GM12878 (cell line): Measurements from ENCODE around the gene SH2B3. TPM values are rescaled to one million over a fixed set of nuclear protein-coding genes. Genes with fewer than 3 reads are reported as not detected.

ENCODE experiments used
- ATAC-seq: fragments of 200-7000 bp; cut with Tn5 transposase; 3 replicates; pipeline ENCODE4 v1.9.1; 2020; ENCODE audit warnings: mild to moderate bottlenecking, moderate library complexity
- BruUV-seq: library from RNA; stranded (reverse); fragments of 400-500 nt; replicated peaks from 2 replicates; lab custom pipeline; 2021; lab: Mats Ljungman, UMichigan
- CTCF ChIA-PET: fragments of 300-600 bp; sonication (Branson Sonifier 250); formaldehyde crosslinking; extraction: SDS; loops from one replicate; lab custom pipeline; 2021; ENCODE audit warnings: inconsistent platforms; lab: Yijun Ruan, JAX
- POLR2A ChIA-PET: fragments of 350-600 bp; formaldehyde crosslinking; extraction: SDS; loops from one replicate; lab custom pipeline; 2021; ENCODE audit warnings: inconsistent platforms; lab: Charles Lee
- RAD21 ChIA-PET: fragments of 300-600 bp; sonication (Branson Sonifier 250); formaldehyde crosslinking; loops from one replicate; lab custom pipeline; 2023; ENCODE audit warnings: antibody characterized with exemption; ENCODE audit not compliant: unreplicated experiment; lab: Charles Lee
- SMC1A ChIA-PET: fragments of 300-600 bp; sonication (Branson Sonifier 250); formaldehyde crosslinking; loops from one replicate; lab custom pipeline; 2023; ENCODE audit not compliant: unreplicated experiment, uncharacterized antibody; lab: Charles Lee
- DNase-seq: peaks from one replicate; pipeline ENCODE4 v3.0.0-alpha.2; 2011; ENCODE audit warnings: low read depth, low spot score
- FAIRE-seq: peaks from 3 replicates; lab custom pipeline; 2011; peaks lifted over from hg19 to GRCh38; lab: Jason Lieb, UNC
- H2AFZ ChIP-seq: 2 replicates; pipeline ENCODE4 v1.6.0; 2011; ENCODE audit warnings: low read depth, low read length, control low read depth; ENCODE audit not compliant: control insufficient read depth
- H3K27ac ChIP-seq: 2 replicates; pipeline ENCODE4 v1.5.1; 2011; ENCODE audit warnings: control low read depth; ENCODE audit not compliant: control insufficient read depth, insufficient read depth
- H3K27me3 ChIP-seq, 2 experiments: replicated peaks in 1 of 2; 2 replicates each; pipeline versions ENCODE4 v1.6.0 to v1.6.1; 2011; ENCODE audit warnings: low read length in 1 of 2; ENCODE audit not compliant: control insufficient read depth in 2 of 2, insufficient read depth in 2 of 2
- H3K36me3 ChIP-seq, 2 experiments: 2 replicates each; pipeline ENCODE4 v1.5.1; 2011; ENCODE audit warnings: low read length in 1 of 2; ENCODE audit not compliant: control insufficient read depth in 2 of 2, insufficient read depth in 2 of 2
- H3K4me1 ChIP-seq: 2 replicates; pipeline ENCODE4 v1.6.1; 2011; ENCODE audit warnings: mild to moderate bottlenecking, low read length, moderate library complexity, mixed read lengths; ENCODE audit not compliant: control insufficient read depth, insufficient read depth
- H3K4me2 ChIP-seq: 2 replicates; pipeline ENCODE4 v1.6.0; 2011; ENCODE audit warnings: control low read depth; ENCODE audit not compliant: control insufficient read depth, insufficient read depth
- H3K4me3 ChIP-seq: fragments of 200-600 bp; sonication (generic); 2 replicates; pipeline ENCODE4 v1.5.1; 2016
- H3K79me2 ChIP-seq: 2 replicates; pipeline ENCODE4 v1.6.0; 2011; ENCODE audit warnings: low read length; ENCODE audit not compliant: control insufficient read depth, insufficient read depth
- H3K9ac ChIP-seq: 2 replicates; pipeline ENCODE4 v1.8.0; 2011; ENCODE audit warnings: low read length, control low read depth, mixed read lengths; ENCODE audit not compliant: control insufficient read depth, insufficient read depth
- H3K9me3 ChIP-seq: replicated peaks from 3 replicates; pipeline ENCODE4 v1.5.1; 2011; ENCODE audit warnings: mild to moderate bottlenecking, low read length; ENCODE audit not compliant: control insufficient read depth, insufficient read depth
- H4K20me1 ChIP-seq: 2 replicates; pipeline ENCODE4 v1.6.0; 2011; ENCODE audit not compliant: control insufficient read depth, insufficient read depth
- BCL3 ChIP-seq: IDR thresholded peaks from 2 replicates; pipeline ENCODE4 v1.6.1; 2011; ENCODE audit warnings: borderline replicate concordance, low read depth, mild to moderate bottlenecking, moderate library complexity, low read length; ENCODE audit not compliant: insufficient read depth, poor library complexity, severe bottlenecking
- CBFB ChIP-seq: IDR thresholded peaks from 2 replicates; pipeline ENCODE4 v1.6.1; 2016; ENCODE audit warnings: antibody characterized with exemption, low read depth
- E2F8 ChIP-seq: fragments of 450-650 bp; IDR thresholded peaks from 2 replicates; pipeline ENCODE4 v1.6.1; 2018; ENCODE audit warnings: mild to moderate bottlenecking, low read depth, moderate library complexity; ENCODE audit not compliant: partially characterized antibody
- ETV6 ChIP-seq, 2 experiments: fragments of 450-650 bp in 1 of 2; IDR thresholded peaks in 1 of 2; conservative IDR thresholded peaks in 1 of 2; 2 replicates each; pipeline ENCODE4 v1.6.1; 2014; ENCODE audit warnings: antibody characterized with exemption in 1 of 2, borderline replicate concordance in 1 of 2, low read depth in 1 of 2, mild to moderate bottlenecking in 1 of 2, moderate library complexity in 1 of 2
- MEF2A ChIP-seq: IDR thresholded peaks from 2 replicates; pipeline ENCODE4 v1.6.1; 2011; ENCODE audit warnings: low read depth, mild to moderate bottlenecking, low read length, moderate library complexity; ENCODE audit not compliant: insufficient read depth
- POU2F2 ChIP-seq: IDR thresholded peaks from 3 replicates; pipeline ENCODE4 v1.6.1; 2011; ENCODE audit warnings: low read depth, mild to moderate bottlenecking, low read length, borderline replicate concordance
- RCOR1 ChIP-seq: conservative IDR thresholded peaks from 2 replicates; pipeline ENCODE4 v1.6.1; 2012; ENCODE audit warnings: low read depth, low read length, improper control_type of control experiment
- RFX5 ChIP-seq: IDR thresholded peaks from 2 replicates; pipeline ENCODE4 v1.6.1; 2011; ENCODE audit warnings: low read depth, low read length, improper control_type of control experiment
- SMC3 ChIP-seq: IDR thresholded peaks from 2 replicates; pipeline ENCODE4 v1.6.1; 2011; ENCODE audit warnings: low read length, improper control_type of control experiment, borderline replicate concordance
- ZSCAN29 ChIP-seq: fragments of 450-650 bp; IDR thresholded peaks from 2 replicates; pipeline ENCODE4 v1.6.1; 2017; ENCODE audit warnings: mild to moderate bottlenecking, moderate library complexity
- WGBS: methylation state at CpG from one replicate; pipeline ENCODE4 v1.1.6; 2016; ENCODE audit warnings: low lambda C conversion rate; ENCODE audit not compliant: insufficient replicate concordance, insufficient coverage; ENCODE audit errors: missing lambda C conversion rate; 5-methylcytosine and 5-hydroxymethylcytosine counted together
- in situ Hi-C: fragments of 300-500 bp; cut with MboI; formaldehyde crosslinking; loops from 9 replicates; pipeline ENCODE4 v1.14.3; 2018; ENCODE audit warnings: mixed read lengths
- intact Hi-C: fragments of 100-400 bp; cut with micrococcal nuclease; formaldehyde crosslinking; loops from one replicate; pipeline ENCODE4 v1.14.2; 2022; ENCODE audit not compliant: unreplicated experiment
- polyA plus RNA-seq, 11 experiments: library from polyadenylated mRNA; depleted of rRNA in 4 of 11; unstranded in 6 of 11; stranded (reverse) in 5 of 11; fragments of >200 nt; fragmentation: Nextera tagmentation in 4 of 11; fragmentation: Illumina TruSeq in 1 of 11; extraction: Ambion mirVana in 4 of 11; extraction: Trizol in 1 of 11; gene quantifications; 1 replicate in 1 of 11; 2 replicates in 10 of 11; pipeline versions ENCODE4 v1.2.1 to v1.2.3, GENCODE V29; 2011 to 2016; ENCODE audit warnings: inconsistent platforms in 2 of 11, missing spikeins in 2 of 11, low read depth in 1 of 11
- total RNA-seq, 4 experiments: library from RNA; depleted of rRNA in 3 of 4; stranded (reverse); fragments of >200 nt in 3 of 4; fragmentation: Illumina TruSeq in 1 of 4; extraction: Trizol in 1 of 4; gene quantifications; 2 replicates each; pipeline versions ENCODE4 v1.2.1 to v1.2.3, GENCODE V29; 2013 to 2021
- TF ChIP-seq, protein P1 (sequence below): IDR thresholded peaks from 2 replicates; pipeline ENCODE4 v1.6.1; 2011; ENCODE audit warnings: low read depth, low read length, improper control_type of control experiment, borderline replicate concordance
- TF ChIP-seq, protein P2 (sequence below): fragments of 450-650 bp; IDR thresholded peaks from 2 replicates; pipeline ENCODE4 v1.6.1; 2018; ENCODE audit warnings: borderline replicate concordance, mild to moderate bottlenecking; ENCODE audit not compliant: partially characterized antibody

SH2B3 gene
- total and polyA plus RNA-seq, 10 of the 15 experiments (the other 5 are each of a cell fraction or from before 2014, with no cell fraction given) = 5.8 to 46.4 (median 23.3) TPM

GRCh38 chr12:111396726-111397445, 8.8 kb upstream of the SH2B3 start (continued):
- peak; percentile 14 for TF ChIP-seq BCL3

DNA sequence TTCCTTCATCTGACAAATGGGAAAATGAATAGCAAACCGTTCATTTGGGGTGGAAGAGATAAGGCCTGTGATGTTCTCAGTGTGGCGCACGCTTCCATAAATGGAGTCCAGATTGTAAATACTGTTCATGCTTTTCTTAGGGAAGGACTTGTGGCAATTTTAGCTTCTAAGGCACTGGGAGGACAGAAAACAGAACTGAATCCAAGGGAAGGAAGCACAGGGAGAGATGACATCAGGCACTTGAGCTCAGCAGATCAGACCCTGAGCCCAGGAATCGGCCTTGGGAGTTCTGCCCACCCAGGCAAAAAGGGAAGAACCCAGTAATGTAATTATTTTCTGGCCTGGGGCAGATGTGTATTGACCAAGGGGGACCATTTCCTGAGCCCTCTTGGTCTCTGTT, 7.2 kb upstream of the SH2B3 start:
- POLR2A ChIA-PET = interaction anchor here (1.0 to 3.6 kb wide), 4 partner anchors 14 to 53 kb away, joined by 4 to 22 read pairs (median 12); no protein-coding TSS in a partner anchor
- Histone ChIP-seq H3K9me3 (no peaks in the 10 kb centered on the region), H4K20me1 (no peaks in the 10 kb centered on the region), H3K27ac (peak overlapping the region; percentile 41), H2AFZ (no peak overlapping the region), H3K9ac (no peak overlapping the region), H3K27me3 (no peaks in the 10 kb centered on the region), H3K4me3 (no peak overlapping the region), H3K79me2 (no peaks in the 10 kb centered on the region), H3K36me3 (no peaks in the 10 kb centered on the region), H3K4me2 (no peak overlapping the region), H3K4me1 (peaks cover 48% of the 10 kb centered on the region)
- intact Hi-C loops (loop anchor here (10.0 kb wide), 2 partner anchors 286 to 386 kb away; partner anchors contain the start of genes ACAD10 and BRAP), in situ Hi-C loops (loop anchor here (5.0 kb wide), 1 partner anchor 134 kb away; no protein-coding TSS in a partner anchor)
- CTCF ChIA-PET = interaction anchor here (0.9 to 27.0 kb wide), 12 partner anchors 10 to 414 kb away, joined by 3 to 1117 read pairs (median 12); no protein-coding TSS in a partner anchor
- no TSS peak for BruUV-seq
- SMC1A ChIA-PET = interaction anchor here (0.7 to 22.6 kb wide), 11 partner anchors 10 to 131 kb away, joined by 3 to 605 read pairs (median 7); no protein-coding TSS in a partner anchor
- DNase-seq (no peak), ATAC-seq (no peak), FAIRE-seq (no peak)
- 88% methylated on average over 4 of the region's 4 CpGs for WGBS
- RAD21 ChIA-PET = interaction anchor here (0.8 to 19.6 kb wide), 8 partner anchors 10 to 129 kb away, joined by 3 to 804 read pairs (median 10); partner anchors contain the start of gene PHETA1
- TF ChIP-seq E2F8 (no peak), MEF2A (no peak), RFX5 (no peak), POU2F2 (no peak), ETV6 (conservative IDR thresholded peaks at IDR 0.05 in 1 of 2, IDR thresholded peaks at IDR 0.05 in 1 of 2; ENCODE audit: borderline replicate concordance in 1 of 2, low read depth in 1 of 2) (no peak), SMC3 (no peak), ZSCAN29 (no peak), CBFB (no peak), RCOR1 (no peak)
- TF ChIP-seq, protein P1, sequence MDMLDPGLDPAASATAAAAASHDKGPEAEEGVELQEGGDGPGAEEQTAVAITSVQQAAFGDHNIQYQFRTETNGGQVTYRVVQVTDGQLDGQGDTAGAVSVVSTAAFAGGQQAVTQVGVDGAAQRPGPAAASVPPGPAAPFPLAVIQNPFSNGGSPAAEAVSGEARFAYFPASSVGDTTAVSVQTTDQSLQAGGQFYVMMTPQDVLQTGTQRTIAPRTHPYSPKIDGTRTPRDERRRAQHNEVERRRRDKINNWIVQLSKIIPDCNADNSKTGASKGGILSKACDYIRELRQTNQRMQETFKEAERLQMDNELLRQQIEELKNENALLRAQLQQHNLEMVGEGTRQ = no peak
- TF ChIP-seq, protein P2, sequence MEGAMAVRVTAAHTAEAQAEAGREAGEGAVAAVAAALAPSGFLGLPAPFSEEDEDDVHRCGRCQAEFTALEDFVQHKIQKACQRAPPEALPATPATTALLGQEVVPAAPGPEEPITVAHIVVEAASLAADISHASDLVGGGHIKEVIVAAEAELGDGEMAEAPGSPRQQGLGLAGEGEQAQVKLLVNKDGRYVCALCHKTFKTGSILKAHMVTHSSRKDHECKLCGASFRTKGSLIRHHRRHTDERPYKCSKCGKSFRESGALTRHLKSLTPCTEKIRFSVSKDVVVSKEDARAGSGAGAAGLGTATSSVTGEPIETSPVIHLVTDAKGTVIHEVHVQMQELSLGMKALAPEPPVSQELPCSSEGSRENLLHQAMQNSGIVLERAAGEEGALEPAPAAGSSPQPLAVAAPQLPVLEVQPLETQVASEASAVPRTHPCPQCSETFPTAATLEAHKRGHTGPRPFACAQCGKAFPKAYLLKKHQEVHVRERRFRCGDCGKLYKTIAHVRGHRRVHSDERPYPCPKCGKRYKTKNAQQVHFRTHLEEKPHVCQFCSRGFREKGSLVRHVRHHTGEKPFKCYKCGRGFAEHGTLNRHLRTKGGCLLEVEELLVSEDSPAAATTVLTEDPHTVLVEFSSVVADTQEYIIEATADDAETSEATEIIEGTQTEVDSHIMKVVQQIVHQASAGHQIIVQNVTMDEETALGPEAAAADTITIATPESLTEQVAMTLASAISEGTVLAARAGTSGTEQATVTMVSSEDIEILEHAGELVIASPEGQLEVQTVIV = no peak
